B cell (primary cell): ENCODE measurements around the gene NDRG3.

Source experiments
- CTCF ChIP-seq: fragments of 200-600 bp; IDR thresholded peaks from one replicate; pipeline ENCODE4 v1.8.0; 2022; ENCODE audit warnings: antibody characterized with exemption, mild to moderate bottlenecking
- EZH2 ChIP-seq: IDR thresholded peaks from 2 replicates; pipeline ENCODE4 v1.6.1; 2012; ENCODE audit warnings: borderline replicate concordance, low read depth, mild to moderate bottlenecking, moderate library complexity, low read length; ENCODE audit not compliant: insufficient read depth, poor library complexity, severe bottlenecking

- no peak for TF ChIP-seq CTCF
- TF ChIP-seq EZH2 = no peak
These were observed 6.7 kb upstream of the NDRG3 start for GRCh38 chr20:36752582-36752981.
